NCI-H2196 treated with DMSO at 0.1 percent for 48 hours (cell line): ENCODE measurements around the gene MTNR1B.
A peak's percentile ranks its signal among the peaks of the same experiment; 100 is the strongest.

Experiments
- DNase-seq: peaks from one replicate; lab custom pipeline; 2025; ENCODE audit not compliant: unreplicated experiment; lab: John Stamatoyannopoulos, UW

Gene MTNR1B

GRCh38 chr11:92977401-92977800, 8.0 kb downstream of the MTNR1B start:
- DNase-seq, result no peak

GRCh38 chr11:92978271-92979111, 9.0 kb downstream of the MTNR1B start:
- peak; percentile 76 for DNase-seq

- no peak for DNase-seq
These were observed 9.7 kb downstream of the MTNR1B start for GRCh38 chr11:92979176-92979575.

- DNase-seq, result no peak
These were observed 10.9 kb downstream of the MTNR1B start for GRCh38 chr11:92980312-92980711.

- DNase-seq, result no peak
These were observed 12.1 kb downstream of the MTNR1B start for GRCh38 chr11:92981508-92982043.

- DNase-seq, result no peak
These were observed 17.1 kb downstream of the MTNR1B start for GRCh38 chr11:92986585-92986984.

GRCh38 chr11:92993004-92993403, 23.6 kb downstream of the MTNR1B start:
- no peak for DNase-seq

GRCh38 chr11:93000511-93001476, 31.3 kb downstream of the MTNR1B start:
- DNase-seq, result no peak

GRCh38 chr11:93001806-93002205, 32.4 kb downstream of the MTNR1B start:
- no peak for DNase-seq

GRCh38 chr11:93002380-93002779, 32.9 kb downstream of the MTNR1B start:
- no peak for DNase-seq

- peak; percentile 28 for DNase-seq
These were observed 35.8 kb downstream of the MTNR1B start for GRCh38 chr11:93005239-93005638.

- no peak for DNase-seq
These were observed 44.2 kb downstream of the MTNR1B start for GRCh38 chr11:93013646-93014045.

GRCh38 chr11:93016595-93016994, 47.1 kb downstream of the MTNR1B start:
- no peak for DNase-seq

GRCh38 chr11:93017821-93018690, 48.6 kb downstream of the MTNR1B start:
- DNase-seq, result no peak

GRCh38 chr11:93020248-93021046, 51.0 kb downstream of the MTNR1B start:
- DNase-seq, result peak; percentile 19

- DNase-seq, result no peak
These were observed 54.9 kb downstream of the MTNR1B start for GRCh38 chr11:93024369-93024768.

GRCh38 chr11:93025558-93026255, 56.3 kb downstream of the MTNR1B start:
- DNase-seq, result no peak

- DNase-seq, result no peak
These were observed 59.6 kb downstream of the MTNR1B start for GRCh38 chr11:93028960-93029522.

- no peak for DNase-seq
These were observed 61.9 kb downstream of the MTNR1B start for GRCh38 chr11:93031386-93031785.
